B cell (primary cell): ENCODE measurements around the gene ACER2. TPM values are rescaled to one million over a fixed set of nuclear protein-coding genes. Genes with fewer than 3 reads are reported as not detected.

Source experiments
- ATAC-seq: fragments of 200-7000 bp; cut with Tn5 transposase; one replicate; pipeline ENCODE4 v1.10.0; 2021; ENCODE audit warnings: low read depth, mild to moderate bottlenecking, moderate number of reproducible peaks, moderate library complexity
- CTCF ChIA-PET: fragments of 350-600 bp; sonication (Branson Sonifier 250); formaldehyde crosslinking; loops from one replicate; lab custom pipeline; 2021; ENCODE audit warnings: antibody characterized with exemption, inconsistent platforms; lab: Charles Lee
- POLR2A ChIA-PET: fragments of 350-600 bp; sonication (Branson Sonifier 250); formaldehyde crosslinking; loops from one replicate; lab custom pipeline; 2021; ENCODE audit warnings: antibody characterized with exemption; lab: Charles Lee
- DNase-seq: peaks from one replicate; pipeline ENCODE4 v3.0.0; 2013
- H2AFZ ChIP-seq: 2 replicates; pipeline ENCODE4 v1.6.1; 2012; ENCODE audit warnings: mild to moderate bottlenecking, low read depth, low read length; ENCODE audit not compliant: insufficient read depth, poor library complexity, severe bottlenecking
- H3K27ac ChIP-seq, 2 donors: 1 replicate in 1 of 2; 2 replicates in 1 of 2; pipeline ENCODE4 v1.5.1; 2012 to 2013; ENCODE audit warnings: low read length in 2 of 2, mild to moderate bottlenecking in 2 of 2, moderate library complexity in 1 of 2
- H3K27me3 ChIP-seq, 4 experiments: fragments of 200-600 bp in 1 of 4; sonication (generic) in 1 of 4; replicated peaks in 1 of 4; 1 replicate in 2 of 4; 2 replicates in 2 of 4; pipeline versions ENCODE4 v1.6.1 to v1.7.0; 2013 to 2016; ENCODE audit warnings: low read length in 3 of 4, mild to moderate bottlenecking in 2 of 4, mixed read lengths in 1 of 4, moderate library complexity in 1 of 4; ENCODE audit not compliant: insufficient read depth in 4 of 4, control insufficient read depth in 3 of 4; ENCODE audit errors: control extremely low read depth in 1 of 4
- H3K36me3 ChIP-seq, 2 experiments: replicated peaks in 1 of 2; 1 replicate in 1 of 2; 2 replicates in 1 of 2; pipeline versions ENCODE4 v1.6.1 to v1.7.1; 2013; ENCODE audit warnings: low read length in 1 of 2; ENCODE audit not compliant: insufficient read depth in 2 of 2, control insufficient read depth in 1 of 2; ENCODE audit errors: control extremely low read depth in 1 of 2, extremely low read depth in 1 of 2
- H3K4me1 ChIP-seq, 2 donors: fragments of 200-600 bp in 1 of 2; sonication (generic) in 1 of 2; 1 replicate in 1 of 2; 2 replicates in 1 of 2; pipeline versions ENCODE4 v1.5.1 to v1.6.1; 2013 to 2017; ENCODE audit warnings: low read length in 2 of 2; ENCODE audit not compliant: control insufficient read depth in 2 of 2, insufficient read depth in 2 of 2
- H3K4me2 ChIP-seq: replicated peaks from 2 replicates; pipeline ENCODE3; 2012; ENCODE audit warnings: mild to moderate bottlenecking, low read depth, low read length; ENCODE audit not compliant: poor library complexity, severe bottlenecking
- H3K4me3 ChIP-seq, 5 experiments: fragments of 200-600 bp in 1 of 5; sonication (generic) in 1 of 5; 1 replicate in 3 of 5; 2 replicates in 2 of 5; pipeline versions ENCODE4 v1.5.1 to v1.7.0; 2011 to 2016; ENCODE audit warnings: low read length in 4 of 5, mild to moderate bottlenecking in 4 of 5, low read depth in 2 of 5, control low read depth in 1 of 5, moderate library complexity in 1 of 5; ENCODE audit not compliant: insufficient read depth in 1 of 5; ENCODE audit errors: control extremely low read depth in 1 of 5, extremely low read depth in 1 of 5
- H3K79me2 ChIP-seq: fragments of 200-600 bp; sonication (generic); one replicate; pipeline ENCODE4 v1.6.0; 2016; ENCODE audit warnings: low read length; ENCODE audit not compliant: control insufficient read depth, insufficient read depth
- H3K9ac ChIP-seq: fragments of 200-600 bp; sonication (generic); 2 replicates; pipeline ENCODE4 v1.6.1; 2017; ENCODE audit warnings: mild to moderate bottlenecking, low read length, moderate library complexity
- H3K9me3 ChIP-seq, 3 donors: one replicate each; pipeline versions ENCODE4 v1.6.1 to v1.7.1; 2013; ENCODE audit warnings: low read length in 2 of 3; ENCODE audit not compliant: control insufficient read depth in 2 of 3, insufficient read depth in 1 of 3; ENCODE audit errors: control extremely low read depth in 1 of 3
- H4K20me1 ChIP-seq: 2 replicates; pipeline ENCODE4 v1.6.0; 2012; ENCODE audit warnings: mild to moderate bottlenecking, low read length; ENCODE audit not compliant: insufficient read depth, control insufficient read depth, poor library complexity, severe bottlenecking
- H3K27ac Mint-ChIP-seq: one replicate; pipeline ENCODE4 v1.8.0; 2021; ENCODE audit warnings: mixed read lengths
- H3K27me3 Mint-ChIP-seq: one replicate; pipeline ENCODE4 v1.8.0; 2021; ENCODE audit warnings: mixed read lengths
- H3K4me1 Mint-ChIP-seq: one replicate; pipeline ENCODE4 v1.8.0; 2021; ENCODE audit warnings: mixed read lengths
- H3K4me3 Mint-ChIP-seq: one replicate; pipeline ENCODE4 v1.8.0; 2021; ENCODE audit warnings: mixed read lengths
- H3K9me3 Mint-ChIP-seq: one replicate; pipeline ENCODE4 v1.8.0; 2022; ENCODE audit warnings: mixed read lengths; ENCODE audit not compliant: insufficient read depth
- EZH2 ChIP-seq: IDR thresholded peaks from 2 replicates; pipeline ENCODE4 v1.6.1; 2012; ENCODE audit warnings: borderline replicate concordance, low read depth, mild to moderate bottlenecking, moderate library complexity, low read length; ENCODE audit not compliant: insufficient read depth, poor library complexity, severe bottlenecking
- WGBS: methylation state at CpG from one replicate; pipeline ENCODE4 v1.1.5; 2013; ENCODE audit warnings: missing lambda C conversion rate; ENCODE audit not compliant: insufficient coverage; 5-methylcytosine and 5-hydroxymethylcytosine counted together
- intact Hi-C: fragments of 100-400 bp; cut with micrococcal nuclease; formaldehyde crosslinking; loops from one replicate; pipeline ENCODE4 v1.10.0; 2022
- polyA plus RNA-seq: library from polyadenylated mRNA; depleted of rRNA; stranded (reverse); fragments of >200 nt; gene quantifications from 2 replicates; pipeline ENCODE4 v1.2.3, GENCODE V29; 2012
- total RNA-seq, 2 donors: library from RNA; stranded (reverse); fragments of 120-200 nt in 1 of 2; gene quantifications; 1 replicate in 1 of 2; 2 replicates in 1 of 2; pipeline versions ENCODE4 v1.2.3 to v1.2.4, GENCODE V29; 2013 to 2022
- TF ChIP-seq, protein P1 (sequence below): fragments of 200-600 bp; IDR thresholded peaks from one replicate; pipeline ENCODE4 v1.8.0; 2022; ENCODE audit warnings: antibody characterized with exemption, mild to moderate bottlenecking

ACER2 gene
- total and polyA plus RNA-seq, 2 donors (not counting 1 experiment from before 2014, with no cell fraction given): 1.1 to 5.5 TPM

GRCh38 chr9:19451240-19452087 is 42.7 kb downstream of the ACER2 start:
- intact Hi-C loops: no loop called here
- Histone ChIP-seq H3K4me3 (peak overlapping the region in 4 of 5 experiments; percentile 15 to 43 (median 38)), H3K9me3 (no peaks in the 10 kb centered on the region), H3K4me2 (peak overlapping the region; percentile 61), H3K4me1 (peaks cover 12 to 14% of the 10 kb centered on the region in 2 donors), H3K79me2 (peaks cover 9% of the 10 kb centered on the region), H2AFZ (peak overlapping the region; percentile 70), H3K27ac (peak overlapping the region; percentile 60 to 97), H4K20me1 (no peaks in the 10 kb centered on the region), H3K36me3 (no peaks in the 10 kb centered on the region), H3K27me3 (no peaks in the 10 kb centered on the region), H3K9ac (peak overlapping the region; percentile 41)
- ATAC-seq: peak; percentile 80
- Mint-ChIP-seq H3K4me1 (peaks cover 21% of the 10 kb centered on the region), H3K27ac (peak overlapping the region; percentile 97), H3K4me3 (peak overlapping the region; percentile 86), H3K27me3 (no peaks in the 10 kb centered on the region), H3K9me3 (no peaks in the 10 kb centered on the region)
- 77% methylated on average over 8 of the region's 9 CpGs for WGBS
- peak; percentile 68 for DNase-seq
- CTCF ChIA-PET: interaction anchor here (8.2 kb wide), 1 partner anchor 14 kb away, joined by 101 read pairs; no protein-coding TSS in a partner anchor
- TF ChIP-seq, protein P1, sequence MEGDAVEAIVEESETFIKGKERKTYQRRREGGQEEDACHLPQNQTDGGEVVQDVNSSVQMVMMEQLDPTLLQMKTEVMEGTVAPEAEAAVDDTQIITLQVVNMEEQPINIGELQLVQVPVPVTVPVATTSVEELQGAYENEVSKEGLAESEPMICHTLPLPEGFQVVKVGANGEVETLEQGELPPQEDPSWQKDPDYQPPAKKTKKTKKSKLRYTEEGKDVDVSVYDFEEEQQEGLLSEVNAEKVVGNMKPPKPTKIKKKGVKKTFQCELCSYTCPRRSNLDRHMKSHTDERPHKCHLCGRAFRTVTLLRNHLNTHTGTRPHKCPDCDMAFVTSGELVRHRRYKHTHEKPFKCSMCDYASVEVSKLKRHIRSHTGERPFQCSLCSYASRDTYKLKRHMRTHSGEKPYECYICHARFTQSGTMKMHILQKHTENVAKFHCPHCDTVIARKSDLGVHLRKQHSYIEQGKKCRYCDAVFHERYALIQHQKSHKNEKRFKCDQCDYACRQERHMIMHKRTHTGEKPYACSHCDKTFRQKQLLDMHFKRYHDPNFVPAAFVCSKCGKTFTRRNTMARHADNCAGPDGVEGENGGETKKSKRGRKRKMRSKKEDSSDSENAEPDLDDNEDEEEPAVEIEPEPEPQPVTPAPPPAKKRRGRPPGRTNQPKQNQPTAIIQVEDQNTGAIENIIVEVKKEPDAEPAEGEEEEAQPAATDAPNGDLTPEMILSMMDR: no peak
- no peak for TF ChIP-seq EZH2
- POLR2A ChIA-PET: interaction anchor here (1.0 to 1.3 kb wide), 3 partner anchors 13 to 402 kb away, joined by 3 to 4 read pairs (median 3); partner anchors contain the start of genes RPS6 and RRAGA

- ChIA-PET POLR2A (no interaction called here), CTCF (interaction anchor here (1.0 to 8.2 kb wide), 15 partner anchors 9 to 1645 kb away, joined by 3 to 101 read pairs (median 7); partner anchors contain the start of gene RRAGA)
- H3K4me3 Mint-ChIP-seq: no peak overlapping the region
- H3K9me3 Mint-ChIP-seq: no peaks in the 10 kb centered on the region
- Histone ChIP-seq H3K27ac (no peak overlapping the region), H2AFZ (peak overlapping the region; percentile 49), H3K9me3 (no peaks in the 10 kb centered on the region), H3K79me2 (peaks cover 9% of the 10 kb centered on the region), H3K4me3 (peak overlapping the region in 1 of 5 experiments; percentile 3), H3K27me3 (no peaks in the 10 kb centered on the region), H3K4me1 (peaks cover 14% of the 10 kb centered on the region in 2 donors), H3K36me3 (no peaks in the 10 kb centered on the region), H3K4me2 (no peak overlapping the region), H4K20me1 (no peaks in the 10 kb centered on the region), H3K9ac (no peak overlapping the region)
- H3K4me1 Mint-ChIP-seq: peaks cover 20% of the 10 kb centered on the region
- ATAC-seq: no peak
- H3K27ac Mint-ChIP-seq: no peak overlapping the region
- H3K27me3 Mint-ChIP-seq: no peaks in the 10 kb centered on the region
- no peak for DNase-seq
- TF ChIP-seq, protein P1: no peak
- no peak for TF ChIP-seq EZH2
- WGBS: 7% methylated on average over 3 of the region's 3 CpGs
- intact Hi-C loops: loop anchor here (2.0 kb wide), 2 partner anchors 48 to 78 kb away; partner anchors contain the start of gene ACER2
Measured at GRCh38 chr9:19456426-19456825, 47.6 kb downstream of the ACER2 start.
